Ovary (tissue), 9 donors: ENCODE measurements around the gene GPC6. TPM values are rescaled to one million over a fixed set of nuclear protein-coding genes. Genes with fewer than 3 reads are reported as not detected.

Experiments
- DNase-seq, 5 donors: peaks; one replicate each; pipeline ENCODE4 v3.0.0-alpha.2; 2019 to 2020
- H3K27ac ChIP-seq, 2 donors: fragments of 200-600 bp; one replicate each; pipeline versions ENCODE4 v1.5.1 to v1.8.0; 2019 to 2022
- H3K27me3 ChIP-seq: fragments of 200-600 bp; one replicate; pipeline ENCODE4 v1.8.0; 2022
- H3K36me3 ChIP-seq: fragments of 200-600 bp; sonication (generic); one replicate; pipeline ENCODE4 v1.5.1; 2019
- H3K4me1 ChIP-seq: one replicate; pipeline ENCODE4 v1.8.1; 2013; ENCODE audit warnings: mild to moderate bottlenecking, moderate library complexity; ENCODE audit not compliant: insufficient read depth
- H3K4me3 ChIP-seq: fragments of 200-600 bp; sonication (generic); one replicate; pipeline ENCODE4 v1.5.1; 2017
- H3K9me3 ChIP-seq, 2 donors: fragments of 200-600 bp in 1 of 2; sonication (generic) in 1 of 2; one replicate each; pipeline versions ENCODE4 v1.5.1 to v1.8.1; 2013 to 2019; ENCODE audit warnings: mild to moderate bottlenecking in 1 of 2, moderate library complexity in 1 of 2
- EP300 ChIP-seq: sonication (generic); formaldehyde crosslinking; IDR thresholded peaks from one replicate; pipeline ENCODE4 v1.6.1; 2017; ENCODE audit warnings: antibody characterized with exemption
- POLR2A ChIP-seq: fragments of 450-650 bp; IDR thresholded peaks from one replicate; pipeline ENCODE4 v1.6.1; 2017; ENCODE audit warnings: antibody characterized with exemption, mild to moderate bottlenecking, moderate library complexity
- WGBS, 3 donors: extraction: QIAGEN DNeasy Blood & Tissue Kit in 1 of 3; methylation state at CpG; one replicate each; pipeline versions ENCODE4 v1.1.5 to v1.1.7; 2013 to 2017; 5-methylcytosine and 5-hydroxymethylcytosine counted together
- intact Hi-C, 4 donors: fragments of 100-400 bp; cut with DNase I; formaldehyde crosslinking; loops; one replicate each; pipeline versions ENCODE4 v1.11.0 to v1.15.1; 2022 to 2023
- polyA plus RNA-seq, 2 donors: library from polyadenylated mRNA; stranded (reverse); fragments of 200-250 nt in 1 of 2; fragments of 350-450 nt in 1 of 2; fragmentation: Illumina TruSeq in 1 of 2; extraction: RNeasy Lipid Tissue Mini Kit (QIAGEN cat#74804) in 1 of 2; gene quantifications; one replicate each; pipeline ENCODE4 v1.2.3, GENCODE V29; 2013 to 2014
- total RNA-seq, 7 donors: library from RNA; depleted of rRNA in 2 of 7; stranded (reverse); fragments of >200 nt in 2 of 7; fragmentation: NEBNext Ultra II Directional in 3 of 7; extraction: Animal tissue kit (Norgen Biotek cat#: 25700) in 3 of 7; gene quantifications; one replicate each; pipeline versions ENCODE4 v1.1.0 to v1.2.4, GENCODE V29; 2016 to 2023
- TF ChIP-seq, protein P1 (sequence below), 3 donors: fragments of 450-650 bp in 2 of 3; fragments of 200-600 bp in 1 of 3; IDR thresholded peaks; one replicate each; pipeline versions ENCODE4 v1.5.1 to v1.8.0; 2016 to 2022; ENCODE audit warnings: antibody characterized with exemption in 3 of 3, mild to moderate bottlenecking in 1 of 3
- donor health status: DM: no; HTN: no; CAD: no; lungs with moderate emphysema.
- donor health status: DM: no; HTN: no; CAD: no.
- donor health status: Bipolar disorder and iron deficiency.
- donor health status: DM: yes; HTN: yes; CAD: no.
- donor health status: DM: no; HTN: no; CAD: no.
- donor health status: DM: yes; HTN: yes; CAD: no.

The GPC6 gene
- total and polyA plus RNA-seq, 9 donors: 4.3 to 22.3 (median 17.9) TPM

DNA sequence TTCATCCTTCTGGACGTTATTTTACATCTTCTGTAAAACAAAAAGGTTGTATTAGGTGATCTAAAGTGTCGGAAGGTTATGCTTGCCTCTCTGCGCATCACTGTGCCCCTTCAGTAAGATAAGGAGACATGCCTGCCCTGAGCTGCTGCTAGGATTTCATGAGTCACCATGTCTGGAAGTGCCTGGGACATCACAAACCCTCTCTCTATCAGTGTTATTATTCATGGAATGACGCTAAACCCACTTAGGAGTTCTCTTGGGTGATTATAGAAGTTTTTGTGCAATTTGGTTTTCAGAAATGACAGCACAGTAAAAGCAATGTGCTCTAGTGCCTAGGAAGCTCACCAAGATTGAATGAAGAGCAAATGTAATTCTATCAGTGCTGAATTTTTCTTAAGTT lies 635.2 kb downstream of the GPC6 start:
- Histone ChIP-seq H3K36me3 (no peaks in the 10 kb centered on the region), H3K27ac (no peak overlapping the region), H3K9me3 (no peaks in the 10 kb centered on the region), H3K4me3 (no peak overlapping the region), H3K4me1 (no peaks in the 10 kb centered on the region), H3K27me3 (no peaks in the 10 kb centered on the region)
- TF ChIP-seq, protein P1, sequence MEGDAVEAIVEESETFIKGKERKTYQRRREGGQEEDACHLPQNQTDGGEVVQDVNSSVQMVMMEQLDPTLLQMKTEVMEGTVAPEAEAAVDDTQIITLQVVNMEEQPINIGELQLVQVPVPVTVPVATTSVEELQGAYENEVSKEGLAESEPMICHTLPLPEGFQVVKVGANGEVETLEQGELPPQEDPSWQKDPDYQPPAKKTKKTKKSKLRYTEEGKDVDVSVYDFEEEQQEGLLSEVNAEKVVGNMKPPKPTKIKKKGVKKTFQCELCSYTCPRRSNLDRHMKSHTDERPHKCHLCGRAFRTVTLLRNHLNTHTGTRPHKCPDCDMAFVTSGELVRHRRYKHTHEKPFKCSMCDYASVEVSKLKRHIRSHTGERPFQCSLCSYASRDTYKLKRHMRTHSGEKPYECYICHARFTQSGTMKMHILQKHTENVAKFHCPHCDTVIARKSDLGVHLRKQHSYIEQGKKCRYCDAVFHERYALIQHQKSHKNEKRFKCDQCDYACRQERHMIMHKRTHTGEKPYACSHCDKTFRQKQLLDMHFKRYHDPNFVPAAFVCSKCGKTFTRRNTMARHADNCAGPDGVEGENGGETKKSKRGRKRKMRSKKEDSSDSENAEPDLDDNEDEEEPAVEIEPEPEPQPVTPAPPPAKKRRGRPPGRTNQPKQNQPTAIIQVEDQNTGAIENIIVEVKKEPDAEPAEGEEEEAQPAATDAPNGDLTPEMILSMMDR (IDR thresholded peaks at IDR 0.05): no peak
- TF ChIP-seq POLR2A (no peak), EP300 (no peak)
- WGBS, 3 donors: 28 to 72% (median 47%) methylated on average over 4 of the region's 4 CpGs
- peak in 1 of 5 donors; percentile 17 for DNase-seq
- intact Hi-C loops: no loop called here

DNA sequence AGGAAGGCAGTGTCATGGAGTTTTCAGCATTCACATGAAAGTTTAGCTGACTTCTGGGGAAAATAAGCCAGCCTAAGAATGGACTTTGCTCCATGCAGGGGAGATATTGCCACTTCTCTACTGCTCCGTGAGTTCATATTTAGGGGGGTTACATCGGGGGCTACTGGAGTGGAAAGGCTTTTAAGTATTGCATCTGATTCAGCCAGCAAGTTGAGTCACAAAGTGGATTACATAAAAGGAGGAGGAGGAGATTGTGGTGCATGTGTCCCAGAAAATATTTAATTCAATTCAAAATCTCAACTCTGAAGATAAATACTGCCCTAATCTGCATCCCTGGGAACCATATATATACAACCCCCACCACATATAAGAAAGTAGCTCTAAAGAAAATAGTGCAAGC lies 635.7 kb downstream of the GPC6 start:
- H3K4me1 ChIP-seq: no peaks in the 10 kb centered on the region
- 74 to 91% (median 82%) methylated on average over 2 of the region's 2 CpGs for WGBS, 3 donors
- TF ChIP-seq POLR2A (no peak), EP300 (no peak)
- TF ChIP-seq, protein P1 (IDR thresholded peaks at IDR 0.05): no peak
- H3K9me3 ChIP-seq: no peaks in the 10 kb centered on the region
- H3K27me3 ChIP-seq: no peaks in the 10 kb centered on the region
- H3K4me3 ChIP-seq: no peak overlapping the region
- H3K36me3 ChIP-seq: no peaks in the 10 kb centered on the region
- H3K27ac ChIP-seq: no peak overlapping the region
- DNase-seq: no peak
- intact Hi-C loops: no loop called here

DNA sequence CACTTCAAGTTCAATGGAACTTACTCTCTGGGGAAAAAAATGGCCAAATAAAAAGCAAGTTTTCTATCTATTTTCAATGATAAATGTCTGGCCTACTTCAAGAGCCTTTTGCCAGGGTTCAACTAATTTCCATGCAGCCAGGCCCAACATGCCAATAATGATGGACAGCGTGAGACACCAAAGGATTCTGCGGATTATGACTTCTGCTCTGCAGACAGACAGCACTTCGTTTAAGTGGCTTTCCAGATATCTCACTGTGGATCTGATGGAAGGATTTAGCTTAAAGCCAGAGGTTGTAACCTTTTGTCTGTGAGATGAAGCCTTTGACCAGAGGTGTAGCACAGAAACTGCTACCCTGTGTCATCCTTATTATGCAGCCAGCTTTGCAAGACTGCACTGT lies 638.6 kb downstream of the GPC6 start:
- no peak for DNase-seq
- WGBS, 3 donors: 87 to 89% (median 87%) methylated on average over 3 of the region's 3 CpGs
- Histone ChIP-seq H3K4me1 (no peaks in the 10 kb centered on the region), H3K27ac (no peak overlapping the region), H3K36me3 (no peaks in the 10 kb centered on the region), H3K27me3 (no peaks in the 10 kb centered on the region), H3K4me3 (no peak overlapping the region), H3K9me3 (no peaks in the 10 kb centered on the region)
- no peak for TF ChIP-seq POLR2A
- TF ChIP-seq, protein P1 (IDR thresholded peaks at IDR 0.05): no peak
- no peak for TF ChIP-seq EP300
- intact Hi-C loops: no loop called here

- Histone ChIP-seq H3K36me3 (no peaks in the 10 kb centered on the region), H3K27me3 (no peaks in the 10 kb centered on the region), H3K4me3 (no peak overlapping the region), H3K4me1 (peaks cover 2% of the 10 kb centered on the region), H3K9me3 (no peaks in the 10 kb centered on the region), H3K27ac (no peak overlapping the region)
- WGBS, 3 donors: 95% methylated on average over 3 of the region's 3 CpGs
- intact Hi-C loops: no loop called here
- DNase-seq: no peak
- TF ChIP-seq EP300 (no peak), POLR2A (no peak)
- TF ChIP-seq, protein P1 (IDR thresholded peaks at IDR 0.05): no peak
These were observed 640.9 kb downstream of the GPC6 start for GRCh38 chr13:93867481-93867880.

GRCh38 chr13:93872376-93872775 lies 645.8 kb downstream of the GPC6 start:
- TF ChIP-seq EP300: no peak
- no peak for TF ChIP-seq POLR2A
- TF ChIP-seq, protein P1 (IDR thresholded peaks at IDR 0.05): no peak
- WGBS, 3 donors: 37 to 52% (median 47%) methylated on average over 2 of the region's 2 CpGs
- DNase-seq: no peak
- no peaks in the 10 kb centered on the region for H3K36me3 ChIP-seq
- H3K4me3 ChIP-seq: no peak overlapping the region
- peaks cover 3% of the 10 kb centered on the region for H3K4me1 ChIP-seq
- no peaks in the 10 kb centered on the region for H3K27me3 ChIP-seq
- intact Hi-C loops: no loop called here
- no peak overlapping the region for H3K27ac ChIP-seq
- no peaks in the 10 kb centered on the region for H3K9me3 ChIP-seq
